Measurements from ENCODE around the gene GLG1. TPM values are rescaled to one million over a fixed set of nuclear protein-coding genes. Genes with fewer than 3 reads are reported as not detected.

Gene GLG1
- total RNA-seq, 1 experiment from 2014 or later, result 487 TPM

- H3K9me3 ChIP-seq (ENCODE audit: low read depth, low read length, poor library complexity, severe bottlenecking), result no peaks in the 10 kb centered on the region
- no peaks in the 10 kb centered on the region for H3K4me1 ChIP-seq (ENCODE audit: insufficient read depth, low read length, poor library complexity, severe bottlenecking)
- POLR2A ChIA-PET (ENCODE audit: low non-redundant PET), result no interaction called here
- H3K27ac ChIP-seq (ENCODE audit: low read depth, low read length, poor library complexity, severe bottlenecking), result peak overlapping the region; percentile 33
- DNase-seq (ENCODE audit: low spot score), result no peak
- H3K4me3 ChIP-seq (ENCODE audit: low read depth, low read length, poor library complexity, severe bottlenecking), result no peak overlapping the region
- no peaks in the 10 kb centered on the region for H3K27me3 ChIP-seq (replicated peaks; ENCODE audit: insufficient read depth, low read depth, low read length, poor library complexity)
- CTCF ChIA-PET, result no interaction called here
- peaks cover 100% of the 10 kb centered on the region for H3K36me3 ChIP-seq (ENCODE audit: insufficient read depth, low read length, poor library complexity, severe bottlenecking)
- intact Hi-C loops (cut with micrococcal nuclease; ENCODE audit: unreplicated experiment), result no loop called here
- BruUV-seq (replicated peaks), result no TSS peak
- no peak for TF ChIP-seq EZH2 (IDR thresholded peaks at IDR 0.05; ENCODE audit: borderline replicate concordance, low read depth, low read length, poor library complexity, severe bottlenecking)
- TF ChIP-seq, protein P1, sequence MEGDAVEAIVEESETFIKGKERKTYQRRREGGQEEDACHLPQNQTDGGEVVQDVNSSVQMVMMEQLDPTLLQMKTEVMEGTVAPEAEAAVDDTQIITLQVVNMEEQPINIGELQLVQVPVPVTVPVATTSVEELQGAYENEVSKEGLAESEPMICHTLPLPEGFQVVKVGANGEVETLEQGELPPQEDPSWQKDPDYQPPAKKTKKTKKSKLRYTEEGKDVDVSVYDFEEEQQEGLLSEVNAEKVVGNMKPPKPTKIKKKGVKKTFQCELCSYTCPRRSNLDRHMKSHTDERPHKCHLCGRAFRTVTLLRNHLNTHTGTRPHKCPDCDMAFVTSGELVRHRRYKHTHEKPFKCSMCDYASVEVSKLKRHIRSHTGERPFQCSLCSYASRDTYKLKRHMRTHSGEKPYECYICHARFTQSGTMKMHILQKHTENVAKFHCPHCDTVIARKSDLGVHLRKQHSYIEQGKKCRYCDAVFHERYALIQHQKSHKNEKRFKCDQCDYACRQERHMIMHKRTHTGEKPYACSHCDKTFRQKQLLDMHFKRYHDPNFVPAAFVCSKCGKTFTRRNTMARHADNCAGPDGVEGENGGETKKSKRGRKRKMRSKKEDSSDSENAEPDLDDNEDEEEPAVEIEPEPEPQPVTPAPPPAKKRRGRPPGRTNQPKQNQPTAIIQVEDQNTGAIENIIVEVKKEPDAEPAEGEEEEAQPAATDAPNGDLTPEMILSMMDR (conservative IDR thresholded peaks at IDR 0.05; ENCODE audit: low read depth, low read length), result no peak
Measured at GRCh38 chr16:74455619-74456289, 151.2 kb downstream of the GLG1 start.

- H3K27ac ChIP-seq (ENCODE audit: low read depth, low read length, poor library complexity, severe bottlenecking), result peak overlapping the region; percentile 33
- CTCF ChIA-PET, result no interaction called here
- no TSS peak for BruUV-seq (replicated peaks)
- intact Hi-C loops (cut with micrococcal nuclease; ENCODE audit: unreplicated experiment), result no loop called here
- H3K4me1 ChIP-seq (ENCODE audit: insufficient read depth, low read length, poor library complexity, severe bottlenecking), result no peaks in the 10 kb centered on the region
- TF ChIP-seq, protein P1 (conservative IDR thresholded peaks at IDR 0.05; ENCODE audit: low read depth, low read length), result no peak
- no peak for TF ChIP-seq EZH2 (IDR thresholded peaks at IDR 0.05; ENCODE audit: borderline replicate concordance, low read depth, low read length, poor library complexity, severe bottlenecking)
- peaks cover 100% of the 10 kb centered on the region for H3K36me3 ChIP-seq (ENCODE audit: insufficient read depth, low read length, poor library complexity, severe bottlenecking)
- no peak for DNase-seq (ENCODE audit: low spot score)
- no peaks in the 10 kb centered on the region for H3K27me3 ChIP-seq (replicated peaks; ENCODE audit: insufficient read depth, low read depth, low read length, poor library complexity)
- POLR2A ChIA-PET (ENCODE audit: low non-redundant PET), result no interaction called here
- H3K4me3 ChIP-seq (ENCODE audit: low read depth, low read length, poor library complexity, severe bottlenecking), result no peak overlapping the region
- H3K9me3 ChIP-seq (ENCODE audit: low read depth, low read length, poor library complexity, severe bottlenecking), result no peaks in the 10 kb centered on the region
Measured at GRCh38 chr16:74455213-74455612, 151.7 kb downstream of the GLG1 start.

DNA sequence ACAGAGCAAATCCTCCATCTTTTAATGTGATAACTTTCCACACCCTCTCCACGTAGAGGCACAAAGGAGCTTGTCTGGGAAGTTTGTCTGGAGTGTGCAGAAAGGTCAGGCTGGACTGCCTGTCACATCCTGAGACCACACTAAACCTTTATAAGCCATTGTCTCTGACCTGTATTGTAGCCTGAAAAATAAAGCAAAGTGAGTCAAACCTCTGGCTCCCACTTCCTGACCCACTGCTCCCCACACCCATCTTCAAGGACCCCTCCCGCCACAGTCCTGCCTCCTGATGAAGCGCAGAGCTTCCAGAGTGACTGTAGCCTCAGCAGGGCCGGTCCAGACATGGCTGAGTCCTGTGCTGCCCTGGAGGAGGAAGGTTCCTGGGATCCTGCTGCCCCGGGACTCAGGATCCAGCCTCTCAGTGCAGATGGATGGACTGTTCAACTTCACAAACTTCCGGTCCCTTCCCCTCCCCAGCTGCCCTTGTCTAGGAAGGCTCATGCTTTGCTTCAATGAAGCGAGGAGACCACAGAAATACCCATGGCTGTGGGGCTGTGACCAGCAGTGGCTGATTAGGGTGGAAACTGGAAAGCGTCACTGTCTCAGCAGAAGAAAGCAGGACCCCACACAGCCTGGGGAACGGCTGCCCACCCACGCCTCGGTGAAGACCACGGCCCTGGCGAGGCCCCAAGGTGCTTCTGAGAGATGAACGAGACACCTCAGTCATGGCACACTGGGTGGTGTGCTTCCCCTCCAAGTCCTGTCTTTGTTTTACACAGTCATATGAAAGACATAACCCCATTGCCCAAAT, 154.8 kb downstream of the GLG1 start:
- POLR2A ChIA-PET (ENCODE audit: low non-redundant PET), result no interaction called here
- Histone ChIP-seq H3K4me3 (ENCODE audit: low read depth, low read length, poor library complexity, severe bottlenecking) (no peak overlapping the region), H3K9me3 (ENCODE audit: low read depth, low read length, poor library complexity, severe bottlenecking) (no peaks in the 10 kb centered on the region), H3K27ac (ENCODE audit: low read depth, low read length, poor library complexity, severe bottlenecking) (peak overlapping the region; percentile 9), H3K36me3 (ENCODE audit: insufficient read depth, low read length, poor library complexity, severe bottlenecking) (peaks cover 100% of the 10 kb centered on the region), H3K4me1 (ENCODE audit: insufficient read depth, low read length, poor library complexity, severe bottlenecking) (no peaks in the 10 kb centered on the region), H3K27me3 (replicated peaks; ENCODE audit: insufficient read depth, low read depth, low read length, poor library complexity) (no peaks in the 10 kb centered on the region)
- CTCF ChIA-PET, result no interaction called here
- TF ChIP-seq, protein P1 (conservative IDR thresholded peaks at IDR 0.05; ENCODE audit: low read depth, low read length), result no peak
- TF ChIP-seq EZH2 (IDR thresholded peaks at IDR 0.05; ENCODE audit: borderline replicate concordance, low read depth, low read length, poor library complexity, severe bottlenecking), result no peak
- DNase-seq (ENCODE audit: low spot score), result no peak
- intact Hi-C loops (cut with micrococcal nuclease; ENCODE audit: unreplicated experiment), result no loop called here
- TSS peak; percentile 15 for BruUV-seq (replicated peaks)

All from A673 (cell line).